ENCODE results near the gene SEL1L3.
"Not testable (repeated sequence)": the region's sequence is repeated elsewhere in the genome, so short reads cannot be mapped to it uniquely, and the experiment has no call there.

The SEL1L3 gene

DNA sequence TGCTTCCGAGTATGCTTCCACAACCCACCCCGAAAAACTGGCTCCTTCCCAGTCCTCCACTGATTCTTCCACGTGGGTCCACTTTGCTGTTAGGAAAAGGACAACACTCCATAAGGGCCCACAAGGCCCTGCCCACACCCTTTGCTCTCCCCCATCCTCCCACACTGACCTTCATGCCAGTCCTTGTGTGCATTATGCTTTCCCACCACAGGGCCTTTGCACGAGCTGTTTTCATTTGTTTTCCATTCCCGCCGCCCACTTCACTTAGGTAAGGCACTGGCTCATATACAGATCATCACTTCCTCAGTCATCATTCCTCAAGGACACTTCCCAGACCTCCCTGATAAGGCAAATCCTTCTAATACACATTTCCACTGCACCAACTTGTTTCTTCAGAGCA is 16.8 kb upstream of the SEL1L3 start:
- DNase-seq (ENCODE audit: low read depth) = no peak

DNA sequence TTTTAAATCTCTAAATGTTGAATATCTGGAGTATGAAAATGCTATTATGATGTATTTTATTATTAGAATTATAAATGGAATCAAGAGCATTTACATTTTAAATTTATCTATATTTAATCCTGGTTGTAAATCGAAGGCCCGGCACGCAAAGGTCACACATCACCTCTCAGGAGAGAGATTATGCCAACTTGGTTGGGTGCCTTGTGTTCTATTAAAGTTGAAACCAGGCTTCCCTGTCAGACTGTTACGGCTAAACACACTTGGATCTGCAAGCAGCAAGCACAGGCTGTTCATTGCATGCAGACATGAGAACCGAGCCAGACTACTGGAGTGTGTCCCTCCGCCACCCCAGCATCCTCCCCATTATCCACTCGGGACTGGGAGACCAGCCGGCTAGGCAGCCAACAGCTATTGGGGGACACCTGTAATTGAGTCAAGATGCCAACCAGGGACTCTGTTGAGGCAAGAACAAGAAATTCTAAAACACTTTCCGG is 16.4 kb upstream of the SEL1L3 start:
- no peak for DNase-seq (ENCODE audit: low read depth)

DNA sequence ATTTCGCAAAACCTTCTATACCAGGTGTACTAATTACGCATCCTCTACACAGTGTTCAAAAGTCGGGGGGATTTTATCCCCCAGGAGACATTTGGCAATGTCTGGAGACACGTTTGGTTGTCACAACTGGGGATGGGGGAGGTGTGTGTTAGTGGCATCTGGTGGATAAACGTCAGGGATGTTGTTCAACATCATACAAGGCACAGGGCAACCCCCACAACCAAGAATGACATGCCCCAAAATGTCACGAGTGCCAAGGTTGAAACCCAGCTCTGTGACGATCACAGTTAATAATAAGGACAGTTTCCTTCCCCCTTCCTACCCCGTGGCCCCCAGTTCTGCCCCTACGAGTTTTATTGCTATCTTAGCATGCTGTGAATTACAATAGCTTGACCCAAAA is 15.9 kb upstream of the SEL1L3 start:
- no peak for DNase-seq (ENCODE audit: low read depth)

DNA sequence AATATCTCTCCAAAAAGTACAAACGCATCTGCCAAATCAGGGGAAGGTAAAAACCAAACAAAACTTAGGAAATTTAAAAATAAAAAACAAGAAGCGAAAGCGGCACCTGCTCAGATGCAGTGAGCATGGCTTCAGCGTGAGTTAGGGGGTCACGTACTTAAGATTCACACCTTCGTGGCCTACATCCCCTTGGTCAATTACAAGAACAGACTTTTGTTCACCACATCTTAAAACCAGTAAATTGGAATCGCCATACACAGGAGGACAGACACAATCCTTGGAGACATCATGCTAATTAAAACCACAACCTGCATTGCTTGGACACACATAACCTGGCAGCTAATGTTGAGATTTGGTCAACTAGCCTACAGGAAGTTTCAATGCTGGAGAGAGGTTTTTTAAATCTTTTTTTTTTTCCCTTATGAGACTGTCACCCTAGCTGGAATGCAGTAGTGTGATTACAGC is 12.5 kb upstream of the SEL1L3 start:
- DNase-seq (ENCODE audit: low read depth) = no peak

DNA sequence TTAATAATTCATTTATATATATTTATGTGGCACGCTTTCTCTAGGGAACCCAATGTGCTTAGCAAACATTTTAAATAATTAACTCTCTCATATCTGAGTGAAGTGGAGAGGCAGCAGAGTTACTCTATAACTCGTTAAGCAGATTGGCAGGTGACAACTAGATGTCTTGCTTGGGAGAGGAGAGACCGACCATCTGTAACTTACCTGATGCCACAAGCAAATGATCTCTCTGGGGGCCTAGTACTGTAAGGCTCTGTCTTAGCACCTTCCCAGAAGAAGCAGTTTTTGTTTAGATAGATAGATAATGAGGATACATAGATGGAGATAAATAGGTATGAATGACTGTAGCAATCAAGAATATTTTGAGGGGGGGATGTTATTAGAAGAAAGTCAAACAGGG is 11.9 kb upstream of the SEL1L3 start:
- DNase-seq (ENCODE audit: low read depth) = no peak

DNA sequence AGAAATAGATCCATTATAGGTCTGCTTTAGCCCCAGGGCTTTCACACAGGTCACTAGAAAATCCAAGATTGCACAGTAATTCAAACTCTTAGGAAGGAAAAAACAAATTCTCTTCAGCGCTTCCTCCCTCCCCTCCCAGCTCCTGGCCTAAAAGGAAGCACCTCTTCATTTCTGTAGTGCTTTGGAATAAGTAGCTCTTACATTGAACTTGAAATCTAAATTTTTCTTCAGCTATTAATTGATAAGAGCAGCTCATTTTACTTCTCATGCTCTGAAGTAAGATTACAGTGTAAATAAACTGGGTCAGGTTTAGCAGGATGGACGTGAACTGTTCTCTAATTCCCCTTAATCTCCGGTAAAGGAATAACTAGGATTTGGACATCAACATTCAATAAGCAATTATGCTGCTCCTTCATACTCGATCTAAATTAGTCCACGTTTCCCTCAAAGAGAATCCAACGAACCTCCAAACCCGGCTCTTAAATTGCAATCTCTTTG is 10.9 kb upstream of the SEL1L3 start:
- no peak for DNase-seq (ENCODE audit: low read depth)

DNA sequence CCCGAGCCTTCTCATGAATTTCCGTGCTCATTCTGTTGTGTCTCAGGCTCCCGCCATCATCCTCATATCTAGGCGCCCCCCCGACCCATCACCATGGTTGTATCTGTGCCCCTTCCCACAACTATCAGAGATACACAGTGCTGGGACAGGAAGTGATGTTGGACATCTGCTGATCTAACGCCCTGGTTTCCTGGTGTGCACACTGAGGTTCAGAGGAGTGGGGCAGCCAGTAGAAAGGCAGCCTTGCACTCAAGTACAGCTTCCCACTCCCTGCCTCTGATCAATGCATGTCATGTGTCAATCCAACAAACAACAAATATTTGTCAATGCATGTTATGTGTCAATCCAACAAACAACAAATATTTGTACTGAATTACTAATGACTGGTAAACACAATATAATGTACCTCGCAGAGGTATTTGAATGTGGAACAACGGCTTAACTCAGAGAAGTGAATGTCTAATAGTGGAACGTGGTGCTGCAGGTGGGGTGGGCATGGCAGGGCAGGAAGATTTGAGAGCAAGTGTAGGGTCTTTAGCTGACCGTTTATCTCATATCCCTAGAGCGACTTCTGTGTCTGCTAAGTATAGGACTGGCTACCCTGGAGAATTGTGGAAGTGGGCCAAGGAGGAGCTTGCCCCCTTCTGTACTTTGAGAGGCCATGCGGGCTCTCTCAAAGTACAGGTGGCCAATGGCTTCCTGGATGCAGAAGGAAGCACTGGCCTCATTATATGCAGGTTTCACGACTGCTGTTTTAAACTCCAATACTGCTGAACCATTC is 10.3 kb upstream of the SEL1L3 start:
- no peak for DNase-seq (ENCODE audit: low read depth)

DNA sequence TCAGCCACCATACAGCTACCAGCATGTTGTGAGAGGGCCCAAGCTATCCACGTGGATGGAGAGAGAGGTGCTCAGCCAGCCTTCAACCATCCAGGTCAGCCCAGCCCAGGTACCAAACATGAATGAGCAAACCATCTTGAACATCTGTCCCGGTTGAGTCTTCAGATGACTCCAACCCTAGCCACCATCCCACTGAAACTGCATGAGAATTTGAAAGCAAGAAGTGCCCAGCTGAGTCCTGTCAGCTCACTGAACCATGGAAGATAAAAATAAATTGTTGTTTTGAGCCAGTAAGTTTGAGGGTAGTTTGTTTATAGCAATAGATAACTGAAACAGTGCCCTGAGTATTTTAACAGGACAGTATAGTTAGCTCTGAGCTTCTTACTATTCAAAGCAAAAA is 7.3 kb upstream of the SEL1L3 start:
- no peak for DNase-seq (ENCODE audit: low read depth)

DNA sequence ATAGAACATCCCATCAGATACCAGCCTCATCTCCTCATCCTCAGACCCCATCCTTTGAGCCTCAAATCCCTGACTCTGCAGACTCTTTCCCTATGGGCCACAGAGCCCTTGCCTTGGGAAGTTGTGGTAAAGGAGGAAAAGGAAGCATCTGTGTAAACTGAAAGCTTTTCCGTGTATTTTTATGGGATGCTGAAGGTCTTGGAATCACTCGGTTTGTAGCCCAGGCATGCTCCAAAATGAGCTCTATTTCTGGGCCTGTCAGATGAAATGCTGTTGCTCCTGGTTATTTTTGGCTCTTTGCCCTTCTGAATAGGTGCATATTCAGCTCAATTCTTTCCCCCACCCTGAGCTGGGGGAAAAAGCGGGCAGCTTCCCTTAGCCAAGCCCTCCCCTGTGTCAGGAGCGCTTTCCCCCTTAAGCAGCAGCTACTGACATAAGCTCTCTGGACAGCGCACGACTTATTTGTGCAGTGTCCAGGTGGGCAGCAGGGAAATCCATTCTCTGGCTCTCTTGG is 5.0 kb upstream of the SEL1L3 start:
- DNase-seq (ENCODE audit: low read depth) = no peak

DNA sequence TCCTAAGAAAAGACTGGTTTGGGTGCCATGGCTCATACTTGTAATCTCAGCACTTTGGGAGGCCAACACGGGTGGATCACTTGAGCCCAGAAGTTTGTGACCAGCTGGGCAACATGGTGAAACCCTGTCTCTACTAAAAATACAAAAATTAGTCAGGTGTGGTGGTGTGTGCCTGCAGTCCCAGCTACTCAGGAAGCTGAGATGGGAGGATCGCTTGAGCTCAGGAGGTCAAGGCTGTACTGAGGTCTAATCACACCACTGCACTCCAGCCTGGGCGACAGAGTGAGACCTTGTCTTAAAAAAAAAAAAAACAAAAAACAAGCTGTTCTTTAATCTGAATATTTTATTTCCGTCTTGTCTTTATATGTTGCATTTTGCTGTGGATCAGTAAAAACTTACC is 3.6 kb upstream of the SEL1L3 start:
- not testable (repeated sequence) for DNase-seq (ENCODE audit: low read depth)

DNA sequence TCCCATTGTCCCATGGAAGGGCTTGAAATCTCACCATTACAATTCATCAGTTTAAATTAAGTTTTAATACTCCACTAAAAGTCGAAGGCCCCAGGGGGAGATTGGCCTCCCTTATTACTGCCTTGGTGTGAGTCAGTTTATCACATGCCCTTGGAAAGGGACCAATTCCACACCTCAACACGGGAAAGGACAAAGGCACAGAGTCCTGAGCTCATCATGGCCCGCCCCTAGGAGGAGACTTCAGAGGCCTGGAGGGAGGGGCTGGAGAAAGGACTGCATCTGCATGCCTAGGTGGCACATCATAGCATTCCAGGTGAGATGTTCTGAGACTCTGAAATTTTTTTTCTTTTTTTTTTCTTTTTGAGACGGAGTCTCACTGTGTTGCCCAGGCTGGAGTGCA is 2.8 kb upstream of the SEL1L3 start:
- DNase-seq (ENCODE audit: low read depth) = no peak

DNA sequence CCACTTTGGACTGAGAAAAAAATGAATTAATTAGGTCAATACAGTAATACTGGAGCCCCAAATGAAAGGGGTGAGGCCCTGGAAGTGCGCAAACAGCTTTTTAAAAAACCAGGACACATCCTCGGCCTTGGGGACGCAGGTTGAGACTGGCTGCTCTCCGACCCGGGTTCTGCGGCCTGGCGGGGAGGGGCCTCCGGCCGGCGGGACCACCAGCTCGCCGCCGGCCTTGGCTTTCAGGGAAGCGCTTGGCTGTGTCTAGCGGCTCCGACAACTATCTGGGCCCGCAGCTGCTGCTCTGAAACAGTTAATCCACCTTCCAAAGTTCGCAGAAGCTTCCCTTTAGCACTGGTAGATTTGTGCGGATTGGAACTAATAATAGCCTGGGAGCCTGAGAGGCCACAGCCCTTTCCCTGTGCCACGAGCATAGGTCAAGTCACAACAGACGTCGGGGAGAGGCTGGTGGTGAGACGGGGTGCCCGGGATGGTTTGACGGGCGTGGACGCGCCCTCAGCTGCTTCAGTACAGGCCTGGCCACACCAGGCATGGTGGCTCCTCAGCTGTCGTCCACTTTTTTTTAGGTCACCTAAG is 1.1 kb upstream of the SEL1L3 start:
- DNase-seq (ENCODE audit: low read depth) = no peak

DNA sequence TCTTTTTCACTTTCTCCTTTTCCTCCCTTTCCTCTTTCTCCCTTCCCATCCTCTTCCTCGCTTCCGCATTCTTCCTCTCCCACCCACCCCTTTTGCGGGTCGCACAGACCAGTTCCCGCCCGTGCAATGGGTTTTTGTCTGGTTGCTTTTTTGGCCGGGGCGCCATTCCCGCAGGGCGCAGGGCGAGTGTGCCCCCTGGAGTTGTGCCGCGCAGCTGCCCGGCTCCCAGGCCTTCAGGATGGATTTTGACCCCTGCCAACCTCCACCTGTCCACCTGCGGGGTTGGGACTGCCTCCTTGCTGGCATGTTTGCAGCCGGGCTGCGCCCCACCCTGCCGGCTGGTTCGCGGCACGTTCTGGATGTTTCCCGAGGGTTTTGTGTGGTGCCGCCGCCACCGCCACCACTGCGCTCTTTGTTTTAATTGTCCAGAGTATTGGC is 578 bp upstream of the SEL1L3 start:
- DNase-seq (ENCODE audit: low read depth) = no peak

DNA sequence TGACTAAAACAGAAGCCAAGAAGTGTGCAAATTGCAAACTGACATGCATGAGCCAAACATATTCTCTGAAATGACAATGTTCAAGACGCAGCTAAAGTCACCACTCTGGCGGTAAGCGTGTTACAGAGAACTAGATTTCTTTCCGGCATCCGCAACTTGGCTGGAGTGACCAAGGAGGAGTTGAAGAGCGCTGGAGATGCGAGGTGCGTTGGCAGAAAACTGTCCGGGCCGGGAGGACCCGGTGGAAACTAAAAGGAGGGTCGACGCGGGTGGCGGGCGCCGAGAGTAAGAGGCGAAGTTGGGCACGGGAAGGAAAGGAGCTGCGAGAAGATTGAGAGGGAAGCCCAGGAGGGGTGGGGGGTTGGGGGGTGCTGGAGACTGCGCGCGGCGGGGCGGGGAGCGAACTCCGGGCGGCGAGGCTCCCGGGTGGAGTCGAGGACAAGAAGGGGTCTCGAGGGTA is 807 bp downstream of the SEL1L3 start:
- no peak for DNase-seq (ENCODE audit: low read depth)

DNA sequence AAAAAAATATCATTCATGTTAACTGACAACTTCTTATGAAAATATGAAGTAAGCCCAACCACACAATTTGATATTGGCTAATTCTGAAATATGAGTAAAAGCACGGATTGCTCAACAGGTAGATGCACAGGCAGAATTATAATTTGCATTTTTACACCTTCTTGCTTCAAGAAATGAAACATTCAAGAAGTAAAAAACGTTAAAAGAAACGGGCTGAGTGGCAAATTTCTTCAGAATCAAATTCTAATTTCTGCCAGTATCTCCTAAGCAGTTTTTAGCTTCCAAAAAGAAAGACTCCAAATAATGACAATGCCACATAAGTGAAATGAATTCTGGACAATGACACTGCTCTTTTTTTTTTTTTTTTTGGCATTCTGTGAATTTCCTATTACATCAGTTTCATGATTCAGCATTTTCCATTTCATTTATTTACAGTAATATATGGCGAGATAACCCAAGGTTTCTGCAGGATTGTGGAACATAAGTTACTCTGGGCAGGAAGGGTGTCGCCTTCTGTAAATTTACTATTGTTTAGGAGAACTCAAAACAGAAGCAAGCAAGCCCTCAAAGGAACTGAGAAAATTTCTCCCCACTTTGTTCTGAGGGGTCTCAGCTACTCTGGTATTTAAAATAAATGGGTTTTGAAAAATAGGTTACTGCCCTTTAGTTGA is 1.4 kb downstream of the SEL1L3 start:
- no peak for DNase-seq (ENCODE audit: low read depth)

DNA sequence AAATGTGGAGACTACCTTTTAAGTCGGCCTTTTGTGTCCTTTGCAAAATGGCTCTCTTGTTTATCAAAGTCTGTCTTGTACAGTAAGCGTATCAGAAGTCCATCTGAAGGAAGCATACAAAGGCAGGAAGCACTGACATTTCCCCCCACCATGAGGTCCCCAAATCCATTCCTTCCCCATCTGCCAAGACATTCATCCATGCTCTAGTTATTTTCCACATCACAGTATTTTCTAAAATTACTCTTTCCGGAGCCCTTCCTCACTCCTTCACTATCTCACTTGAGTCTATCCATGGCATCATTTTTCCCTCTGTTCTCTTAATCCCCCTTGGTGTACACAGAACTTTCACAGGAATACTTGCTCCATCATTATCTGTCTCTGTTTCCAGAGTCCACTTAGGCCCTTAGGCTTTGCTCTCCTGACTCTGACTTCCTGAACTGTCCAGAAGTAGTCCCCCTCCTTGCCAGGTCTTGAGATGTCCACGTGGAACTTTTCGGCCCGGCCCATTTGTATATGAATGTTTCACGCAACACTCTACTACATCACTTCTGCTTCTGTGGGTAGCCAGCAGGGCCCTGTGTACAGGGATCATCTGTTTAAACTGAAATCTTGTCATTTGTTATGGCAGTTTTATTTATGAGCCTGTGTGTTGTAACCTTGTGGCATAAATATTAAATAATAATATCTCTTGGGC is 2.1 kb downstream of the SEL1L3 start:
- DNase-seq (ENCODE audit: low read depth) = no peak

DNA sequence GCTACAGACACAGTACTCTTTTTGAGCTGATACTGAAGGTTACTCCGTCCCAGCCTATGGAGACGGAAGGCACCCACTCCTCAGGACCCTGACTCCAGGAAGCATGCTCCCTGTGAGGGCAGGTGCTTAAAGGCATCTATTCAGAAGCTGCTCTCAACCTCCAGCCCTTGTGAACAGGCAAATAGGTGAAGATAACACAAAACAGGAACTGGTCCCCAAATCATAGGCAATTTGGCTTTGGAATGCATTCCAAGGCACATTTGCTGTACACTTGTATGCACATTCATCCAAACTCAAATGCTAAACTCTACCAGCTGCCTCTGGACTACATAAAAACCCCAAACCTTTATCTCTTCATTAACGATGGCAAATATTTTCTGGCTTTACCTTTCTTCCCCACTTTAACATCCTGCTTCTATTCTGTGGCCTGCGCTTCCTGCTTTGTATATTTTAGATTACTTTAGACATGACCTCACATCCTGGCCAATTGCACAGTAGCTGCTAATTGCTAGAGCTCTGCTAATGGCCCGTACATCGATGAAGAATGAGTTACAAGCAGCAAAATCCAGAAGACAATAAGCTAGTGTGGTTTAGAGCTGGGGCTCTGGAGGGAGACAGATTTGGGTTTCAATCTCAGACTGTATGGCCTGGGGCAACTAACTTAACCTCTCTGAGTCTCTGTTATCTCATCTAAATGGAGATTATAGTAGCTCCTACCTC is 3.2 kb downstream of the SEL1L3 start:
- peak; percentile 50 for DNase-seq (ENCODE audit: low read depth)

DNA sequence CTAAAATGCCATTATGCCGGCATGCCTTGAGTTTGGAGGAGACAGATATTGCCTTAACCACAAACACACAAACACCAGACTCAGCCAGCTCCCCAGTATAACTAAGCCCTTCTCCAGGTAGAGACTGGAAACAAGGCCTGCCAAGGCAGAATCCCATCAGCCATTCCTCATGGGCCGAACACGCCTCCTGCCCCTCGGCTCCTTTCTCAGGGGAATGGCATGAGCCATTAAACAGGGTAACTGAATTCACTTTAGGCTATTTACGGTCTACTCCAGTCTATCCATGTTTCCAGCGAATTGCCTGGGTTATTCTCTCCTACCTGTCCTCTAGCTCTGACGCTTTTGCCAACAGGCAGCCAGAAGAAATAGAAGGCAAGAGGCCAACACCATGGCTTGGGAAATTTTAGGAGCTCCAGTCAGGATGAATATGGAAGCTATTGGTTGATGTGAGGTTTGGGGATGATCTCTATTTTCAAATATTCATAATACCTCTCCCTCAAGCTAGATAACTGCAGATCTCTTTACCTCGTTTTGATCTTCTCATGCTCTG is 4.9 kb downstream of the SEL1L3 start:
- DNase-seq (ENCODE audit: low read depth) = no peak

DNA sequence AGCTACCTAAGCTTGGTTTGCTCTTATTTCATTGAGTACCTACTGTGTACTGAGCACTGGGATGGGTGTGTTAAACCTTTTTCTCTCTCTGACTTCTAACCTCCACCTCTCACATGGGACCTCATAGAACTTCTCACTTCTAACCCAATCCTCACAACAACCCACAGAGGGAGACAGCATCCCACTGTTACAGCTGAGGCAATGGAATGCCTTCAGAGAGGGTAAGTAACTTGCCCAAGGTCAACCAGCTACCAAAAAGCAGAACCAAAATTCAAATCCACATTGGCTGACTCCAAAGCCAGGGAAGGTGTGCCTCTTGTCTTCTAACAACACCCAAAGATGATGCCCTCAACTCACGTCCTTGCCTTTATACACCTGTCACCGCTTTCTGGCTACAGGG is 5.4 kb downstream of the SEL1L3 start:
- no peak for DNase-seq (ENCODE audit: low read depth)

DNA sequence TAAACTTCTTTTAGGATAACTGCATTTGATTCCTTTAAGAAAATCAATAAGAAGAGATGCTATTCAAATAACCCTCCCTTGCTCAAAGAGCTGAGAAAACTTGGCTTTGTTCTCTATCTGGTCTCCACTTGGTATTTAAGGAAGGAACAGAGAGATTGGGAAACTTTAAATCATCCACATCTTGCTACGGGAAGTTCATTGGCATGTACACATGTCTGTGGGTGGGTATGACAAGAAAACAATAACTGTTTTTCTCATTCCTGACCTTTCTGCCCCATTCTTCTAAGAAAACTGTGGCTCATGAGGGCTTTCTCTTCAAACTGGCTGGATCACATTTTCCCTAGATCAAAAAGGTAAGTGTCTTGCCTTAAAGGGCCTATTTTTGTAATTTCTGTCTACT is 6.0 kb downstream of the SEL1L3 start:
- DNase-seq (ENCODE audit: low read depth) = no peak

DNA sequence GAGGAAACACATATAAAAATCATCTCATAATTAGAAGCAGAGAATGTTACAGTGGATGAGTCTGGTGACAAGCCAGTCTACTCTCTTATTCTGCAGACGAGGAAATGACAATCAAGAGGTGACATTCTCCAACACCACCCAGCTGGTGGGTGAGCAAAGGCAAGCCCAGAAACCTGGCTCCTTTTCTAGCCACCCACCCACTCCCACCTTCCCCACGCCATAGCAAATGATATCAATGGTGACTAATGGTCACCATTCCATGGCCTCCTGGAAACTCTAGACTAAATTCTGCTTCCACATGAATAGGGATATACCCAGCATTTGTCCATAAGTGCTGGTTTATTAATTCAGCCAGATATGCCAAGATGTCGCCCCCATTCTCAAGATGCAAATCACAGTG is 10.7 kb downstream of the SEL1L3 start:
- no peak for DNase-seq (ENCODE audit: low read depth)
